Superior temporal gyrus (tissue), 1 donor: ENCODE results near the gene RNF38.

ENCODE experiments used
- DNase-seq: peaks from one replicate; pipeline ENCODE4 v3.0.0-alpha.2; 2016; ENCODE audit errors: extremely low spot score

RNF38 gene

GRCh38 chr9:36293171-36293570 lies 106.9 kb downstream of the RNF38 start:
- DNase-seq: no peak

- no peak for DNase-seq
These were observed 107.4 kb downstream of the RNF38 start for GRCh38 chr9:36292641-36293040.

- no peak for DNase-seq
These were observed 109.1 kb downstream of the RNF38 start for GRCh38 chr9:36290996-36291395.

- no peak for DNase-seq
These were observed 110.1 kb downstream of the RNF38 start for GRCh38 chr9:36289836-36290435.

- DNase-seq: no peak
These were observed 112.0 kb downstream of the RNF38 start for GRCh38 chr9:36288070-36288469.
